HCT116 (cell line): ENCODE results near the gene PGC. TPM values are rescaled to one million over a fixed set of nuclear protein-coding genes. Genes with fewer than 3 reads are reported as not detected.
A peak's percentile ranks its signal among the peaks of the same experiment; 100 is the strongest.

Source experiments
- ATAC-seq: fragments of 200-7000 bp; cut with Tn5 transposase; 2 replicates; pipeline ENCODE4 v1.9.1; 2020; ENCODE audit warnings: mild to moderate bottlenecking, moderate library complexity
- BruUV-seq: library from RNA; stranded (reverse); fragments of 400-500 nt; replicated peaks from 2 replicates; lab custom pipeline; 2021; lab: Mats Ljungman, UMichigan
- CTCF ChIA-PET: fragments of 300-600 bp; sonication (Branson Sonifier 250); formaldehyde crosslinking; loops from one replicate; lab custom pipeline; 2021; ENCODE audit warnings: antibody characterized with exemption; lab: Charles Lee
- POLR2A ChIA-PET: fragments of 300-600, 350-600 bp; sonication (Branson Sonifier 250); formaldehyde crosslinking; loops from one replicate; lab custom pipeline; 2021; ENCODE audit warnings: antibody characterized with exemption; lab: Charles Lee
- RAD21 ChIA-PET, 2 experiments: fragments of 300-600 bp; sonication (Branson Sonifier 250); formaldehyde crosslinking; loops; one replicate each; lab custom pipeline; 2023; ENCODE audit warnings: low total read pairs in 2 of 2; ENCODE audit not compliant: uncharacterized antibody in 2 of 2, unreplicated experiment in 2 of 2, low non-redundant PET in 1 of 2; lab: Charles Lee
- DNase-seq: peaks from one replicate; pipeline ENCODE4 v3.0.0-alpha.2; 2010; ENCODE audit warnings: low read depth, low spot score
- H2AFZ ChIP-seq: fragments of 200-600 bp; shearing (Covaris generic), sonication (generic); 2 replicates; pipeline ENCODE4 v1.6.1; 2017; ENCODE audit warnings: low read depth, mixed run types, mixed read lengths, antibody characterized with exemption, low read length; ENCODE audit not compliant: poor library complexity, severe bottlenecking
- H3K27ac ChIP-seq: 2 replicates; pipeline ENCODE4 v1.5.1; 2012; ENCODE audit warnings: low read depth, low read length
- H3K27me3 ChIP-seq: fragments of 200-600 bp; sonication (generic); 2 replicates; pipeline ENCODE4 v1.6.1; 2016; ENCODE audit warnings: mixed run types, low read length, mixed read lengths; ENCODE audit not compliant: insufficient read depth
- H3K36me3 ChIP-seq, 2 experiments: fragments of 200-500 bp in 1 of 2; fragments of 200-600 bp in 1 of 2; sonication (Bioruptor generic) in 1 of 2; sonication (generic) in 1 of 2; 2 replicates each; pipeline versions ENCODE4 v1.5.1 to v1.6.1; 2014 to 2016; ENCODE audit warnings: low read length in 2 of 2, inconsistent platforms in 1 of 2, mixed read lengths in 1 of 2, mixed run types in 1 of 2; ENCODE audit not compliant: insufficient read depth in 2 of 2, control insufficient read depth in 1 of 2
- H3K4me1 ChIP-seq, 2 experiments: fragments of 200-600 bp in 1 of 2; sonication (generic) in 1 of 2; 2 replicates each; pipeline versions ENCODE4 v1.5.1 to v1.6.1; 2012 to 2017; ENCODE audit warnings: low read length in 2 of 2, inconsistent platforms in 1 of 2, mild to moderate bottlenecking in 1 of 2, mixed read lengths in 1 of 2, mixed run types in 1 of 2, moderate library complexity in 1 of 2; ENCODE audit not compliant: insufficient read depth in 2 of 2, control insufficient read depth in 1 of 2
- H3K4me2 ChIP-seq: fragments of 200-600 bp; sonication (generic); 2 replicates; pipeline ENCODE4 v1.6.1; 2017; ENCODE audit warnings: mixed run types, low read length, mixed read lengths
- H3K4me3 ChIP-seq, 2 experiments: fragments of 200-600 bp in 1 of 2; sonication (generic) in 1 of 2; replicated peaks in 1 of 2; 2 replicates each; pipeline ENCODE4 v1.5.1; 2011 to 2016; ENCODE audit warnings: low read length in 2 of 2, control low read depth in 1 of 2, low read depth in 1 of 2, mild to moderate bottlenecking in 1 of 2, mixed read lengths in 1 of 2, mixed run types in 1 of 2
- H3K79me2 ChIP-seq: fragments of 200-600 bp; sonication (generic); 2 replicates; pipeline ENCODE4 v1.6.1; 2017; ENCODE audit warnings: mild to moderate bottlenecking, mixed run types, low read length, moderate library complexity, mixed read lengths; ENCODE audit not compliant: insufficient read depth
- H3K9ac ChIP-seq: fragments of 200-600 bp; sonication (generic); 2 replicates; pipeline ENCODE4 v1.6.1; 2016; ENCODE audit warnings: low read length, mixed read lengths
- H3K9me2 ChIP-seq: fragments of 200-600 bp; sonication (generic), shearing (Covaris generic); 2 replicates; pipeline ENCODE4 v1.6.1; 2017; ENCODE audit warnings: mixed run types, mild to moderate bottlenecking, moderate library complexity; ENCODE audit not compliant: insufficient read depth
- H3K9me3 ChIP-seq, 2 experiments: fragments of 200-500 bp in 1 of 2; fragments of 200-600 bp in 1 of 2; sonication (Bioruptor generic) in 1 of 2; sonication (generic) in 1 of 2; 2 replicates each; pipeline ENCODE4 v1.6.1; 2014 to 2017; ENCODE audit warnings: low read length in 2 of 2, mixed read lengths in 2 of 2, inconsistent platforms in 1 of 2, low read depth in 1 of 2, mild to moderate bottlenecking in 1 of 2, mixed run types in 1 of 2, moderate library complexity in 1 of 2; ENCODE audit not compliant: control insufficient read depth in 1 of 2, insufficient read depth in 1 of 2
- H4K20me1 ChIP-seq: fragments of 200-600 bp; sonication (generic), shearing (Covaris generic); 2 replicates; pipeline ENCODE4 v1.6.1; 2017; ENCODE audit warnings: mixed run types, mild to moderate bottlenecking, moderate library complexity; ENCODE audit not compliant: insufficient read depth
- CBX3 ChIP-seq: IDR thresholded peaks from 2 replicates; pipeline ENCODE4 v1.6.1; 2012; ENCODE audit warnings: low read depth
- EGR1 ChIP-seq: IDR thresholded peaks from 2 replicates; pipeline ENCODE4 v1.6.1; 2012; ENCODE audit warnings: low read depth
- ELF1 ChIP-seq: IDR thresholded peaks from 2 replicates; pipeline ENCODE4 v1.6.1; 2012; ENCODE audit warnings: low read depth, borderline replicate concordance
- EZH2 ChIP-seq: fragments of 200-600 bp; sonication (generic); IDR thresholded peaks from 2 replicates; pipeline ENCODE4 v1.6.1; 2017; ENCODE audit warnings: antibody characterized with exemption, mixed run types
- EZH2phosphoT487 ChIP-seq: fragments of 200-600 bp; IDR thresholded peaks from 2 replicates; pipeline ENCODE4 v1.6.1; 2018; ENCODE audit warnings: antibody characterized with exemption, borderline replicate concordance
- MAX ChIP-seq: IDR thresholded peaks from 2 replicates; pipeline ENCODE4 v1.6.1; 2012
- POLR2A ChIP-seq: IDR thresholded peaks from 2 replicates; pipeline ENCODE4 v1.7.0; 2011; ENCODE audit warnings: borderline replicate concordance; ENCODE audit not compliant: insufficient read depth, insufficient read length; ENCODE audit errors: extremely low read depth
- POLR2AphosphoS5 ChIP-seq: IDR thresholded peaks from 2 replicates; pipeline ENCODE4 v1.6.1; 2011; ENCODE audit warnings: mild to moderate bottlenecking, low read depth, low read length, moderate library complexity
- RAD21 ChIP-seq: IDR thresholded peaks from 2 replicates; pipeline ENCODE4 v1.6.1; 2012; ENCODE audit warnings: low read depth, mild to moderate bottlenecking
- SP1 ChIP-seq: IDR thresholded peaks from 2 replicates; pipeline ENCODE4 v1.6.1; 2012; ENCODE audit warnings: low read depth
- SRF ChIP-seq: IDR thresholded peaks from 2 replicates; pipeline ENCODE4 v1.6.1; 2012; ENCODE audit warnings: low read depth
- TCF7L2 ChIP-seq: IDR thresholded peaks from 2 replicates; pipeline ENCODE4 v1.7.0; 2011; ENCODE audit warnings: borderline replicate concordance, inconsistent platforms; ENCODE audit not compliant: insufficient read depth, insufficient read length; ENCODE audit errors: extremely low read depth
- YY1 ChIP-seq: IDR thresholded peaks from 2 replicates; pipeline ENCODE4 v1.6.1; 2011; ENCODE audit warnings: low read length, low read depth, moderate library complexity, mild to moderate bottlenecking; ENCODE audit not compliant: insufficient replicate concordance; ENCODE audit errors: extremely low read depth
- ZFX ChIP-seq: fragments of 450-650 bp; IDR thresholded peaks from 2 replicates; pipeline ENCODE4 v1.6.1; 2017
- ZNF274 ChIP-seq: fragments of 200-500 bp; sonication (Bioruptor generic); IDR thresholded peaks from 2 replicates; pipeline ENCODE4 v1.6.1; 2014; ENCODE audit warnings: mild to moderate bottlenecking, low read depth, low read length, inconsistent platforms
- intact Hi-C: fragments of 100-400 bp; cut with micrococcal nuclease; formaldehyde crosslinking; loops from 2 replicates; pipeline ENCODE4 v1.10.0; 2022
- total RNA-seq: library from RNA; stranded (reverse); gene quantifications from one replicate; pipeline ENCODE4 v1.2.1, GENCODE V29; 2021; ENCODE audit not compliant: unreplicated experiment
- TF ChIP-seq, protein P1 (sequence below): IDR thresholded peaks from 2 replicates; pipeline ENCODE4 v1.6.1; 2012

PGC gene
- total RNA-seq, 1 experiment from 2014 or later: 1.2 TPM

- ATAC-seq (no peak), DNase-seq (no peak)
- H4K20me1 ChIP-seq: no peaks in the 10 kb centered on the region
- H3K27me3 ChIP-seq: no peaks in the 10 kb centered on the region
- POLR2A ChIA-PET: no interaction called here
- TF ChIP-seq POLR2A: no peak
- TF ChIP-seq EZH2phosphoT487: no peak
- no peak for TF ChIP-seq POLR2AphosphoS5
- TF ChIP-seq TCF7L2: no peak
- no peak for TF ChIP-seq SRF
- no peak for TF ChIP-seq EZH2
- no peaks in the 10 kb centered on the region for H3K36me3 ChIP-seq
- no peak overlapping the region for H3K4me3 ChIP-seq
- no peaks in the 10 kb centered on the region for H3K9me2 ChIP-seq
- BruUV-seq: no TSS peak
- no peak overlapping the region for H2AFZ ChIP-seq
- H3K4me2 ChIP-seq: peak overlapping the region; percentile 4
- no peaks in the 10 kb centered on the region for H3K9me3 ChIP-seq
- intact Hi-C loops: no loop called here
- H3K27ac ChIP-seq: no peak overlapping the region
- RAD21 ChIA-PET: interaction anchor here in 1 of 2 experiments (0.5 kb wide), 1 partner anchor 35 kb away, joined by 6 read pairs; no protein-coding TSS in a partner anchor
- no peaks in the 10 kb centered on the region for H3K79me2 ChIP-seq
- H3K9ac ChIP-seq: no peak overlapping the region
- peaks cover 40 to 47% of the 10 kb centered on the region in 2 experiments for H3K4me1 ChIP-seq
- CTCF ChIA-PET: interaction anchor here (0.6 to 1.6 kb wide), 2 partner anchors 10 to 11 kb away, joined by 3 to 6 read pairs; no protein-coding TSS in a partner anchor
Measured at GRCh38 chr6:41716516-41717391, 30.4 kb downstream of the PGC start.

DNA sequence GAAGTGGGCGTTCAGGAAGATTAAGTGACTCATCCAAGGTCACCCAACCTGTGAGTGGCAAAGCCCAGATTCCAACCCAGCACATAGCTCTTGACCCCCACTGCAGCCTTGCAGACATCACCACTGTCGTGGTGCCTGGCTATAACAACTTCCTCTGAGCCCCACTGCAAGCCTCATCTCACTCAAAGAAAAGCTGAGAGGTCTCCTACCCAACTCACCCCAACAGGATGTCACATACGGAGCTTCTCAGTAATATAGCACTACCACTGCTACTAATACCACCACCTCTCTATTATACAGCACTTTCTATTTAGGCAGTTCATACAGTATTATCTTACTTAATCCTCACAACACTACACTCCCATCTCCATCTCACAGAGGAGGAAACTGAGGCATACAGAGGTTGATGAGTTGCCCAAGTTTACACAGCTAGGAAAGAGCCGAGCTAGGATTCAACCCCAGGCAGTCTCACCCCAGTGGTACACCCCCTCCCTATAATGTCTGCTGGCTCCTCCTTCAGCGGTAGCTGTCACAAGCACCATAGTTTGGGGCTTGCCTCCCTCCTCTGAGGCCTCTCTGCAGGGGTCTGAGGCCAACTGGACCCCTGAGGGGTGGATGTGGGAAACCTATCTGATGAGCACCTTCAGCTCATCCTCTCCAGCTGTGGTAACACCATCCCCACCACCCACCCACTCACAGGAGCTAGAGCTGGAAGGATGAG, 31.2 kb downstream of the PGC start:
- ChIA-PET POLR2A (no interaction called here), CTCF (interaction anchor here (0.6 to 1.6 kb wide), 2 partner anchors 10 to 51 kb away, joined by 4 to 6 read pairs; no protein-coding TSS in a partner anchor), RAD21 (no interaction called here)
- Histone ChIP-seq H3K4me2 (peak overlapping the region; percentile 4; the same call in 1 of the 2 replicates), H3K79me2 (no peaks in the 10 kb centered on the region), H3K9ac (no peak overlapping the region), H3K4me1 (peaks cover 41 to 47% of the 10 kb centered on the region in 2 experiments), H3K27me3 (no peaks in the 10 kb centered on the region), H3K27ac (no peak overlapping the region), H3K9me2 (no peaks in the 10 kb centered on the region), H2AFZ (no peak overlapping the region), H3K36me3 (no peaks in the 10 kb centered on the region), H3K9me3 (no peaks in the 10 kb centered on the region), H3K4me3 (no peak overlapping the region), H4K20me1 (no peaks in the 10 kb centered on the region)
- intact Hi-C loops: no loop called here
- no peak for DNase-seq
- no TSS peak for BruUV-seq
- ATAC-seq: no peak
- TF ChIP-seq YY1 (no peak), ZFX (no peak), EGR1 (no peak), SRF (no peak), RAD21 (no peak), SP1 (no peak), EZH2 (no peak), POLR2AphosphoS5 (no peak), ZNF274 (no peak), MAX (no peak), CBX3 (no peak), ELF1 (no peak), POLR2A (no peak), EZH2phosphoT487 (no peak), TCF7L2 (no peak)
- TF ChIP-seq, protein P1, sequence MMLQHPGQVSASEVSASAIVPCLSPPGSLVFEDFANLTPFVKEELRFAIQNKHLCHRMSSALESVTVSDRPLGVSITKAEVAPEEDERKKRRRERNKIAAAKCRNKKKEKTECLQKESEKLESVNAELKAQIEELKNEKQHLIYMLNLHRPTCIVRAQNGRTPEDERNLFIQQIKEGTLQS: no peak
